Motor neuron (in vitro differentiated cells): Measurements from ENCODE around the gene NR6A1. TPM values are rescaled to one million over a fixed set of nuclear protein-coding genes. Genes with fewer than 3 reads are reported as not detected.

Experiments used
- ATAC-seq, 8 experiments: fragments of 200-7000 bp; cut with Tn5 transposase; replicated peaks in 6 of 8; 2 replicates each; pipeline ENCODE4 v1.8.0; 2021; ENCODE audit warnings: mild to moderate bottlenecking in 8 of 8, moderate library complexity in 8 of 8
- H3K27ac ChIP-seq, 2 donors: fragments of 250-450 bp; sonication (Bioruptor Pico); 2 replicates each; pipeline ENCODE4 v1.9.0; 2021; ENCODE audit warnings: antibody characterized with exemption in 2 of 2, mild to moderate bottlenecking in 2 of 2, moderate library complexity in 1 of 2
- H3K4me1 ChIP-seq, 2 donors: fragments of 250-450 bp; sonication (Bioruptor Pico); replicated peaks in 1 of 2; 2 replicates each; pipeline ENCODE4 v1.6.1; 2021; ENCODE audit warnings: antibody characterized with exemption in 2 of 2, mild to moderate bottlenecking in 2 of 2, moderate library complexity in 1 of 2
- H3K4me3 ChIP-seq, 5 donors: fragments of 250-450 bp; sonication (Bioruptor Pico); 2 replicates each; pipeline ENCODE4 v1.9.0; 2021; ENCODE audit warnings: antibody characterized with exemption in 5 of 5, mild to moderate bottlenecking in 5 of 5, moderate library complexity in 4 of 5
- WGBS, 10 experiments: fragments of 450-650 bp; shearing (Covaris generic); methylation state at CpG; one replicate each; pipeline ENCODE4 v1.0.0; 2022; 5-methylcytosine and 5-hydroxymethylcytosine counted together
- in situ Hi-C, 9 experiments: fragments of 400-800 bp; cut with MboI; loops; one replicate each; pipeline ENCODE4 v1.15.0; 2021; ENCODE audit warnings: low sequenced_read_pairs in 9 of 9, low pct_unique_long_range_greater_than_20kb in 2 of 9; ENCODE audit not compliant: unreplicated experiment in 9 of 9
- total RNA-seq, 8 experiments: library from RNA; unstranded; fragments of 300-600 nt; gene quantifications; 2 replicates each; pipeline versions ENCODE4 v1.2.3 to v1.2.4, GENCODE V29; 2022

Gene NR6A1
- total RNA-seq, 8 experiments from 2014 or later, result 0.46 to 29.0 (median 3.7) TPM

GRCh38 chr9:124769549-124770358 is 1.4 kb downstream of the NR6A1 start:
- ATAC-seq, result peak in 4 of 8 experiments; percentile 1 to 10 (median 4)
- in situ Hi-C loops, result loop anchor here in 8 of 9 experiments (5.0 to 25.0 kb wide), 7 partner anchors 55 to 605 kb away; partner anchors contain the start of genes WDR38 (in 5 of the 8), ARPC5L (in 1 of the 8) and RPL35 (in 1 of the 8)
- Histone ChIP-seq H3K4me3 (peak overlapping the region; percentile 76 to 96 (median 92)), H3K27ac (peak overlapping the region; percentile 66 to 71), H3K4me1 (peaks cover 13 to 41% of the 10 kb centered on the region in 2 donors)
- WGBS, 10 experiments, result 0 to 9% (median 1%) methylated on average over 4 to 16 of the region's 56 CpGs; no CpG with 5 or more reads in 2 of the 10 experiments

DNA sequence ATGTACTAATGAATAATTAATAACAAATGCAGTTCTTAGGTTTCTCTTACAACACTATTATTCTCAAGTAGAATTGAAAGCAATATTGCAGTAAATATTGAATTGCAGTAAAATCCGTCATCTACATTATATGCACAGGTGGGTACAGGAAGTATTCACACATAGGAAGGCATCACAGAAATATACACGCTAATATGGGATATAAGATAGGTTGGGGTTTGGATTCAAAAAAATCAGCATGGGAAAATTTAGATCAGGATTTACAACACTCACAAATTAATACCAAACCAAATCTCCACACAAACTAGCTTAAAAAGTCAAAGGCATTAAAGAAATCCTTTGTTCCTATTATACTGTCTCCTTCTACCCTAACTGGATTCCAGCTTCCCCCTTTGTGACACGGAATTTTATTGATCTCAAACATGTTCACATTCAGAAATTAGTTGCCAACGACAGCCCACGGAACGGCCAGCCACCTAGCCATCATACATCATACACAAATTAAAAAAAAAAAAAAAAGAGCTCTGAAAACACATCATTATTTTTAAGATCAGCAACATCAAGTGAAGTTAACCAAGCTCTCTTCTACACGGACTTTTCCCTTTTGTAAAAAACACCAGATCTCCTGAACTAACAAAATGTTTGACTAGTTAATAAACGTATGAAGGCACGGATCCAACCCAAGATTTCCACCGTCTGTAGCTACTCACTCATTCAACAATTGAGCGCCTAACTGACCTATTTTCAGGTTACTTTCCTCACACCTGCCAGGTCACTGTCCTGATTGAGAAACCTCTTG is 2.2 kb downstream of the NR6A1 start:
- 0 to 39% (median 4%) methylated on average over 2 to 11 of the region's 11 CpGs for WGBS, 10 experiments
- in situ Hi-C loops, result loop anchor here in 3 of 9 experiments (10.0 to 25.0 kb wide), 3 partner anchors 54 to 154 kb away; partner anchors contain the start of genes ARPC5L (in 1 of the 3), RPL35 (in 1 of the 3) and WDR38 (in 1 of the 3)
- no peak for ATAC-seq
- Histone ChIP-seq H3K4me3 (peak overlapping the region; percentile 76 to 96 (median 92)), H3K4me1 (peaks cover 16 to 44% of the 10 kb centered on the region in 2 donors), H3K27ac (peak overlapping the region in 1 of 2 donors; percentile 71)

GRCh38 chr9:124768334-124768733 is 2.8 kb downstream of the NR6A1 start:
- Histone ChIP-seq H3K27ac (no peak overlapping the region), H3K4me1 (peaks cover 16 to 44% of the 10 kb centered on the region in 2 donors), H3K4me3 (peak overlapping the region in 3 of 5 donors; percentile 76 to 96 (median 92))
- no peak for ATAC-seq
- WGBS, 10 experiments, result 0 to 100% (median 22%) methylated on average over 1 to 3 of the region's 3 CpGs; no CpG with 5 or more reads in 1 of the 10 experiments
- in situ Hi-C loops, result loop anchor here in 3 of 9 experiments (10.0 to 25.0 kb wide), 3 partner anchors 54 to 154 kb away; partner anchors contain the start of genes ARPC5L (in 1 of the 3), RPL35 (in 1 of the 3) and WDR38 (in 1 of the 3)

- H3K4me1 ChIP-seq, result peaks cover 16 to 44% of the 10 kb centered on the region in 2 donors
- 0 to 83% (median 18%) methylated on average over 1 to 2 of the region's 2 CpGs for WGBS, 10 experiments
- H3K27ac ChIP-seq, result no peak overlapping the region
- in situ Hi-C loops, result loop anchor here in 3 of 9 experiments (10.0 to 25.0 kb wide), 3 partner anchors 53 to 153 kb away; partner anchors contain the start of genes ARPC5L (in 1 of the 3), RPL35 (in 1 of the 3) and WDR38 (in 1 of the 3)
- no peak for ATAC-seq
- H3K4me3 ChIP-seq, result peak overlapping the region in 1 of 5 donors; percentile 3
Observed at GRCh38 chr9:124767821-124768220, 3.3 kb downstream of the NR6A1 start.

DNA sequence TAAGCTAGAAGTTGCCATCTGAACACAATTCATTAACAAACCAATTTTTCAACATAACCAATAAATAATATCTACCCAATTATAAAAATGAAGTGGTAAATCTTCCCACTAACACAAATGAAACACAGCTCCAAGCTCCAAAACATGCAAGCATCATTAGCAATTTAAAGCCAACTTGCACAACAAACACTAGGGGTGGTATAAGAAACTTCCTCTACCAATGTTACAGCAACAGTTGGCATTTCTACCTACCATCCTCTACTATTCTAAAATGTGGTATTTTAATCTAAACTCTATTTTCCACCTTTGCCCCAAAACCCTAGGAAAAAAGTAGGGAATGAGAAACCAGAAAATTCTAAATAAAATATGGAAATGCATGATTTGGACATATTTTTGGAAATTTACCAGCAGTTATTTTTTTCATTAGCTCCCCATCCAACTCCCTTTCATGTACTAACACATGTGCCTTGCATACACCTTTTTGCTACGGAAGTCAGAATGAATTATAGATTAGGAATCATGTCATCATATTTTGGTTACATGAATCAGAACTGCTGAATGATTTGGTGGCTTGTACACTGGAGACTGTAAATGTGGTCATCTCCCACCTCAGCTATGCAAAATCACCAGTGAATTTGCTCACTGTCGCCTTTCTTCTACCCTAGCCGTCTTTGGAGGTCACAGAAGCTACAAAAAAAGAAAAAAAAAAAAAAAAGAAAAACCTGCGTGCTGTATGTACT is 4.1 kb downstream of the NR6A1 start:
- Histone ChIP-seq H3K27ac (no peak overlapping the region), H3K4me3 (no peak overlapping the region), H3K4me1 (peaks cover 16 to 44% of the 10 kb centered on the region in 2 donors)
- 6 to 68% (median 33%) methylated on average over 1 to 4 of the region's 4 CpGs for WGBS, 10 experiments
- ATAC-seq, result no peak
- in situ Hi-C loops, result loop anchor here in 3 of 9 experiments (10.0 to 25.0 kb wide), 3 partner anchors 52 to 152 kb away; partner anchors contain the start of genes ARPC5L (in 1 of the 3), RPL35 (in 1 of the 3) and WDR38 (in 1 of the 3)

- Histone ChIP-seq H3K27ac (no peak overlapping the region), H3K4me3 (no peak overlapping the region), H3K4me1 (peaks cover 19 to 44% of the 10 kb centered on the region in 2 donors)
- no peak for ATAC-seq
- 11 to 94% (median 72%) methylated on average over 1 of the region's 1 CpG; no CpG with 5 or more reads in 2 of the 10 experiments for WGBS, 10 experiments
- in situ Hi-C loops, result loop anchor here in 3 of 9 experiments (10.0 to 25.0 kb wide), 3 partner anchors 52 to 152 kb away; partner anchors contain the start of genes ARPC5L (in 1 of the 3), RPL35 (in 1 of the 3) and WDR38 (in 1 of the 3)
Observed at GRCh38 chr9:124766326-124766725, 4.8 kb downstream of the NR6A1 start.

- in situ Hi-C loops, result loop anchor here in 3 of 9 experiments (10.0 to 25.0 kb wide), 3 partner anchors 51 to 151 kb away; partner anchors contain the start of genes ARPC5L (in 1 of the 3), RPL35 (in 1 of the 3) and WDR38 (in 1 of the 3)
- H3K4me3 ChIP-seq, result no peak overlapping the region
- ATAC-seq, result no peak
- 8 to 78% (median 18%) methylated on average over 2 to 6 of the region's 6 CpGs for WGBS, 10 experiments
- peaks cover 20 to 44% of the 10 kb centered on the region in 2 donors for H3K4me1 ChIP-seq
- H3K27ac ChIP-seq, result no peak overlapping the region
Observed at GRCh38 chr9:124765439-124765835, 5.7 kb downstream of the NR6A1 start.

- in situ Hi-C loops, result loop anchor here in 3 of 9 experiments (10.0 to 25.0 kb wide), 3 partner anchors 50 to 150 kb away; partner anchors contain the start of genes ARPC5L (in 1 of the 3), RPL35 (in 1 of the 3) and WDR38 (in 1 of the 3)
- peaks cover 20 to 44% of the 10 kb centered on the region in 2 donors for H3K4me1 ChIP-seq
- no peak overlapping the region for H3K4me3 ChIP-seq
- H3K27ac ChIP-seq, result no peak overlapping the region
- peak in 7 of 8 experiments; percentile 44 to 72 (median 57) for ATAC-seq
- 10 to 77% (median 42%) methylated on average over 2 to 6 of the region's 6 CpGs for WGBS, 10 experiments
Observed at GRCh38 chr9:124764774-124765438, 6.2 kb downstream of the NR6A1 start.

- ATAC-seq, result no peak
- Histone ChIP-seq H3K27ac (no peak overlapping the region), H3K4me1 (peaks cover 32 to 44% of the 10 kb centered on the region in 2 donors), H3K4me3 (no peak overlapping the region)
- 44 to 100% (median 81%) methylated on average over 1 to 3 of the region's 3 CpGs; no CpG with 5 or more reads in 1 of the 10 experiments for WGBS, 10 experiments
- in situ Hi-C loops, result loop anchor here in 3 of 9 experiments (10.0 to 25.0 kb wide), 3 partner anchors 48 to 148 kb away; partner anchors contain the start of genes ARPC5L (in 1 of the 3), RPL35 (in 1 of the 3) and WDR38 (in 1 of the 3)
Observed at GRCh38 chr9:124762633-124763032, 8.5 kb downstream of the NR6A1 start.

GRCh38 chr9:124761710-124762109 is 9.4 kb downstream of the NR6A1 start:
- Histone ChIP-seq H3K4me3 (no peak overlapping the region), H3K4me1 (peaks cover 32 to 44% of the 10 kb centered on the region in 2 donors), H3K27ac (no peak overlapping the region)
- WGBS, 10 experiments, result 0 to 88% (median 52%) methylated on average over 1 to 3 of the region's 3 CpGs
- no peak for ATAC-seq
- in situ Hi-C loops, result loop anchor here in 3 of 9 experiments (10.0 to 25.0 kb wide), 3 partner anchors 47 to 147 kb away; partner anchors contain the start of genes ARPC5L (in 1 of the 3), RPL35 (in 1 of the 3) and WDR38 (in 1 of the 3)

DNA sequence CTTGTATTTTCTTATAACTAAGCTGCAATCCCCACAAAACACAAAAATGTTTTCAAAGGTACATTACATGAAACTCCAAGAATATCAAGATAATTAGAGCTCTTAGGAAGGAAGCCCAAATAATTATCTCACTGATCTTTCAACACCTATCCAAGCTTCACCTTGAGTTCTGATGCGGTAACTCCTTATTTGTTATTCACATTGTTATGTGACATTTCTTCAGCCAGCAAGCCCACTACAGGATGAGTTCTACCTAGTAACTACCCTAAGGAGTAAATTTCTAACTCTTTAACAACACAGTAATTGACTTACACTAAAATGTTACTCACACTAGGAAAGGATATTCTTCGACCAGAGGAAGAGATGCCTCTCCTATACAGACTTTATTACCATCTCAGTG is 9.9 kb downstream of the NR6A1 start:
- no peak overlapping the region for H3K4me3 ChIP-seq
- no peak overlapping the region for H3K27ac ChIP-seq
- in situ Hi-C loops, result loop anchor here in 3 of 9 experiments (10.0 to 25.0 kb wide), 3 partner anchors 46 to 146 kb away; partner anchors contain the start of genes ARPC5L (in 1 of the 3), RPL35 (in 1 of the 3) and WDR38 (in 1 of the 3)
- 42 to 100% (median 71%) methylated on average over 1 to 2 of the region's 2 CpGs; no CpG with 5 or more reads in 2 of the 10 experiments for WGBS, 10 experiments
- H3K4me1 ChIP-seq, result peaks cover 35 to 44% of the 10 kb centered on the region in 2 donors
- ATAC-seq, result no peak
